ENCODE data around the gene TNFSF11.

DNA sequence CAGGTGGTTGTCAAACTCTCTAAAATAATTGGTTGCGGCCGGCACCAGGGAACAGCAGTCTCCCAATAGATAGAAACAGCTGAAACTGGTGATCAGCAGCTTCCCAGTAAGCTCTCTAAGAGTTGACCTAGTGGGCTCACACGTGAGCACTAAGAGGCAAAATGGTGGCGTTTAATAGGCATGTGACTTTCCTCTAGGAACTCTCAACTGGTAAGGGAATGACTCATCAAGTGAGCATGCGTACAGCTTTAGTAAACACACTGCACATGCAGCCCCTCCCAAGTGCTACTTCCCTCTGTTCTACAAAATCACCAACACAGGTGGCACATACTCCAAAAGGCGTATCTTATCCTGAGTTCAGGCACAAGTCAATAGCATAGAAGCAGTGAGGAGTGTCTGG is 41.7 kb downstream of the TNFSF11 start:
- TF ChIP-seq, protein P1, sequence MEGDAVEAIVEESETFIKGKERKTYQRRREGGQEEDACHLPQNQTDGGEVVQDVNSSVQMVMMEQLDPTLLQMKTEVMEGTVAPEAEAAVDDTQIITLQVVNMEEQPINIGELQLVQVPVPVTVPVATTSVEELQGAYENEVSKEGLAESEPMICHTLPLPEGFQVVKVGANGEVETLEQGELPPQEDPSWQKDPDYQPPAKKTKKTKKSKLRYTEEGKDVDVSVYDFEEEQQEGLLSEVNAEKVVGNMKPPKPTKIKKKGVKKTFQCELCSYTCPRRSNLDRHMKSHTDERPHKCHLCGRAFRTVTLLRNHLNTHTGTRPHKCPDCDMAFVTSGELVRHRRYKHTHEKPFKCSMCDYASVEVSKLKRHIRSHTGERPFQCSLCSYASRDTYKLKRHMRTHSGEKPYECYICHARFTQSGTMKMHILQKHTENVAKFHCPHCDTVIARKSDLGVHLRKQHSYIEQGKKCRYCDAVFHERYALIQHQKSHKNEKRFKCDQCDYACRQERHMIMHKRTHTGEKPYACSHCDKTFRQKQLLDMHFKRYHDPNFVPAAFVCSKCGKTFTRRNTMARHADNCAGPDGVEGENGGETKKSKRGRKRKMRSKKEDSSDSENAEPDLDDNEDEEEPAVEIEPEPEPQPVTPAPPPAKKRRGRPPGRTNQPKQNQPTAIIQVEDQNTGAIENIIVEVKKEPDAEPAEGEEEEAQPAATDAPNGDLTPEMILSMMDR (IDR thresholded peaks at IDR 0.05; ENCODE audit: low read length) = no peak
- TF ChIP-seq EZH2 (IDR thresholded peaks at IDR 0.05; ENCODE audit: borderline replicate concordance, low read length) = no peak

Data from OCI-LY1 (cell line).